SU-DHL-6 (cell line): Measurements from ENCODE around the gene IKZF2.

Experiments
- H2AFZ ChIP-seq: fragments of 200-600 bp; sonication (generic); 2 replicates; pipeline ENCODE4 v1.6.1; 2014; ENCODE audit warnings: low read depth, mild to moderate bottlenecking, moderate library complexity, mixed read lengths, antibody characterized with exemption, low read length; ENCODE audit not compliant: severe bottlenecking
- H3F3A ChIP-seq: fragments of 200-600 bp; shearing (Covaris generic); 2 replicates; pipeline ENCODE4 v1.6.0; 2016; ENCODE audit warnings: antibody characterized with exemption, mild to moderate bottlenecking; ENCODE audit not compliant: insufficient read depth
- H3K27ac ChIP-seq: fragments of 200-600 bp; sonication (generic); 2 replicates; pipeline ENCODE4 v1.5.1; 2016; ENCODE audit warnings: low read depth, mild to moderate bottlenecking, low read length, moderate library complexity, mixed read lengths
- H3K27me3 ChIP-seq: fragments of 200-600 bp; sonication (generic), shearing (Covaris generic); 2 replicates; pipeline ENCODE4 v1.6.0; 2014; ENCODE audit warnings: mild to moderate bottlenecking, low read length
- H3K36me3 ChIP-seq: fragments of 200-600 bp; sonication (generic); 2 replicates; pipeline ENCODE4 v1.6.1; 2014; ENCODE audit warnings: mild to moderate bottlenecking, low read length, mixed read lengths
- H3K4me2 ChIP-seq: fragments of 300-600, 200-600 bp; shearing (Covaris generic), sonication (generic); 2 replicates; pipeline ENCODE4 v1.6.0; 2014; ENCODE audit warnings: low read length, low read depth, mild to moderate bottlenecking; ENCODE audit not compliant: poor library complexity, severe bottlenecking
- H3K4me3 ChIP-seq: fragments of 200-600 bp; sonication (generic); 2 replicates; pipeline ENCODE4 v1.5.1; 2014; ENCODE audit warnings: antibody characterized with exemption, low read length, mild to moderate bottlenecking, mixed read lengths; ENCODE audit not compliant: insufficient read depth, poor library complexity, severe bottlenecking
- H3K79me2 ChIP-seq: fragments of 200-600 bp; sonication (generic); 2 replicates; pipeline ENCODE4 v1.6.1; 2014; ENCODE audit warnings: mild to moderate bottlenecking, low read length, moderate library complexity; ENCODE audit not compliant: insufficient read depth
- H3K9ac ChIP-seq: fragments of 200-600 bp; sonication (generic); 2 replicates; pipeline ENCODE4 v1.7.0; 2014; ENCODE audit warnings: mild to moderate bottlenecking, low read length
- H3K9me2 ChIP-seq: fragments of 200-600 bp; sonication (generic); replicated peaks from 2 replicates; pipeline ENCODE4 v1.6.1; 2014; ENCODE audit warnings: low read length; ENCODE audit not compliant: insufficient read depth
- H3K9me3 ChIP-seq: fragments of 200-600 bp; sonication (generic); 2 replicates; pipeline ENCODE4 v1.6.1; 2014; ENCODE audit warnings: low read length, mixed read lengths; ENCODE audit not compliant: insufficient read depth
- H4K20me1 ChIP-seq: fragments of 200-600 bp; sonication (generic); 2 replicates; pipeline ENCODE4 v1.6.1; 2014; ENCODE audit warnings: low read depth, mild to moderate bottlenecking, antibody characterized with exemption, low read length, moderate library complexity, mixed read lengths
- EZH2phosphoT487 ChIP-seq: fragments of 200-600 bp; sonication (generic), shearing (Covaris generic); conservative IDR thresholded peaks from 2 replicates; pipeline ENCODE4 v1.6.1; 2018; ENCODE audit warnings: mild to moderate bottlenecking, antibody characterized with exemption, low read length, moderate library complexity, mixed read lengths
- TF ChIP-seq, protein P1 (sequence below): fragments of 200-600 bp; sonication (generic); IDR thresholded peaks from one replicate; pipeline ENCODE4 v1.5.1; 2017; ENCODE audit warnings: antibody characterized with exemption, mild to moderate bottlenecking, low read length, moderate library complexity; ENCODE audit not compliant: insufficient read depth, poor library complexity, severe bottlenecking

Gene IKZF2

DNA sequence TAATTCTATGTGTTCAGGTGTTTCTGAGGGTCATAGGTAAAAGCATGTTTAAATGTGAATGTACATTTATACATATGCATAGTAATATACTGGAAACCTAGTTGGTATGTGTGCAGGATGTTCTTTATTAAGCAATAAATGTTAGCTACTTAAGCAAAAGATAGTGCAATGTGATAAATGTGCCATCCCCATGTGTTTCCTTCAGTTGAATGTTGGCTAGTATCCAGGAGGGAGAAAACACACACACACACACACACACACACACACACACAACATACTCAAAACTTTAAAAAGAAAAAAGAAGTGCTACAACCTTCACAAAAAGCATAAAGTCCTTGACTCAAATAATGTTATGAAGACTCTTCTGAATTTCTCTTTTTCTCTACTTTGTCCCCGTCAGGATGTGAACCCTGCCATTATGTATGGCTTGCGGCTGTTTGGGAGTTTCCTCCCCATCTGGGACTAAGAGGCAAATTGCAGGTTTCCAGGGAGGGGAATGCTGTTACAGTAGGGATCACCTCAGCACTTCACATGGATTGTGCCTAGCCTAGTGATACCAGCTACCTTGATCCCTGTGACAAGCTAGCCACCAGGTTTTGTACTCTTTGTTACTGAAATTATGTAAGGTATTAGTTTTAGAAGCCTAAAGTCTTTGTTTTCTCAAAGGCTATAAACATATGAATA is 82.6 kb downstream of the IKZF2 start:
- no peaks in the 10 kb centered on the region for H3K9me3 ChIP-seq
- H3K4me2 ChIP-seq = no peak overlapping the region
- no peaks in the 10 kb centered on the region for H3K27me3 ChIP-seq
- TF ChIP-seq, protein P1, sequence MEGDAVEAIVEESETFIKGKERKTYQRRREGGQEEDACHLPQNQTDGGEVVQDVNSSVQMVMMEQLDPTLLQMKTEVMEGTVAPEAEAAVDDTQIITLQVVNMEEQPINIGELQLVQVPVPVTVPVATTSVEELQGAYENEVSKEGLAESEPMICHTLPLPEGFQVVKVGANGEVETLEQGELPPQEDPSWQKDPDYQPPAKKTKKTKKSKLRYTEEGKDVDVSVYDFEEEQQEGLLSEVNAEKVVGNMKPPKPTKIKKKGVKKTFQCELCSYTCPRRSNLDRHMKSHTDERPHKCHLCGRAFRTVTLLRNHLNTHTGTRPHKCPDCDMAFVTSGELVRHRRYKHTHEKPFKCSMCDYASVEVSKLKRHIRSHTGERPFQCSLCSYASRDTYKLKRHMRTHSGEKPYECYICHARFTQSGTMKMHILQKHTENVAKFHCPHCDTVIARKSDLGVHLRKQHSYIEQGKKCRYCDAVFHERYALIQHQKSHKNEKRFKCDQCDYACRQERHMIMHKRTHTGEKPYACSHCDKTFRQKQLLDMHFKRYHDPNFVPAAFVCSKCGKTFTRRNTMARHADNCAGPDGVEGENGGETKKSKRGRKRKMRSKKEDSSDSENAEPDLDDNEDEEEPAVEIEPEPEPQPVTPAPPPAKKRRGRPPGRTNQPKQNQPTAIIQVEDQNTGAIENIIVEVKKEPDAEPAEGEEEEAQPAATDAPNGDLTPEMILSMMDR = no peak
- no peak for TF ChIP-seq EZH2phosphoT487
- peaks cover 16% of the 10 kb centered on the region for H4K20me1 ChIP-seq
- H2AFZ ChIP-seq = no peak overlapping the region
- H3K79me2 ChIP-seq = peaks cover 100% of the 10 kb centered on the region
- no peaks in the 10 kb centered on the region for H3K9me2 ChIP-seq
- H3K36me3 ChIP-seq = no peaks in the 10 kb centered on the region
- H3K9ac ChIP-seq = no peak overlapping the region
- peaks cover 8% of the 10 kb centered on the region; the same call in 1 of the 2 replicates for H3F3A ChIP-seq
- no peak overlapping the region for H3K27ac ChIP-seq
- H3K4me3 ChIP-seq = no peak overlapping the region

GRCh38 chr2:213067888-213068287 is 83.5 kb downstream of the IKZF2 start:
- TF ChIP-seq, protein P1 = no peak
- TF ChIP-seq EZH2phosphoT487 = no peak
- no peak overlapping the region for H3K9ac ChIP-seq
- H2AFZ ChIP-seq = no peak overlapping the region
- H3K79me2 ChIP-seq = peaks cover 98% of the 10 kb centered on the region
- H4K20me1 ChIP-seq = peaks cover 16% of the 10 kb centered on the region
- no peaks in the 10 kb centered on the region for H3K27me3 ChIP-seq
- no peaks in the 10 kb centered on the region for H3K9me3 ChIP-seq
- H3F3A ChIP-seq = peaks cover 6% of the 10 kb centered on the region; the same call in 1 of the 2 replicates
- no peaks in the 10 kb centered on the region for H3K9me2 ChIP-seq
- no peak overlapping the region for H3K27ac ChIP-seq
- H3K4me3 ChIP-seq = no peak overlapping the region
- H3K36me3 ChIP-seq = no peaks in the 10 kb centered on the region
- H3K4me2 ChIP-seq = no peak overlapping the region

DNA sequence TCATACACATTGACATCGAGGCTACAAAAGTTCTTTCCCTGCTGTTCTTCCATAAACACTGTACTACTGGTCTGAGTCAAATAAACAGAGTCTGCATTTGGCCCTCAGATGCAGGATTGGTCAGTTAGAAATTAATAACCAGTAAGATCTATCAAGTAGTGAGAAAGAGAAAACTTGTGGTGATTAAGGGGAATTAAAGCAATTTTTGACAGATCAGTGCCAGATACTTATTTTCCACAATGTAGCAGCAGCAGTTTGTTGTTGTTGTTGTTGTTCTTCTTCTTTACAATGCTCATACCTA is 85.0 kb downstream of the IKZF2 start:
- no peak overlapping the region for H3K27ac ChIP-seq
- peaks cover 3% of the 10 kb centered on the region; the same call in 1 of the 2 replicates for H3F3A ChIP-seq
- H3K9me3 ChIP-seq = no peaks in the 10 kb centered on the region
- TF ChIP-seq, protein P1 = no peak
- TF ChIP-seq EZH2phosphoT487 = no peak
- no peak overlapping the region for H3K4me3 ChIP-seq
- H3K9me2 ChIP-seq = no peaks in the 10 kb centered on the region
- H3K4me2 ChIP-seq = peak overlapping the region; percentile 2
- peak overlapping the region; percentile 5; the same call in 1 of the 2 replicates for H3K9ac ChIP-seq
- H3K27me3 ChIP-seq = no peaks in the 10 kb centered on the region
- no peak overlapping the region for H2AFZ ChIP-seq
- no peaks in the 10 kb centered on the region for H3K36me3 ChIP-seq
- H3K79me2 ChIP-seq = peaks cover 92% of the 10 kb centered on the region
- peaks cover 8% of the 10 kb centered on the region for H4K20me1 ChIP-seq
